ENCODE results near the gene FBN2. TPM values are rescaled to one million over a fixed set of nuclear protein-coding genes. Genes with fewer than 3 reads are reported as not detected.

Gene FBN2
- not detected in 2 replicates for total RNA-seq

DNA sequence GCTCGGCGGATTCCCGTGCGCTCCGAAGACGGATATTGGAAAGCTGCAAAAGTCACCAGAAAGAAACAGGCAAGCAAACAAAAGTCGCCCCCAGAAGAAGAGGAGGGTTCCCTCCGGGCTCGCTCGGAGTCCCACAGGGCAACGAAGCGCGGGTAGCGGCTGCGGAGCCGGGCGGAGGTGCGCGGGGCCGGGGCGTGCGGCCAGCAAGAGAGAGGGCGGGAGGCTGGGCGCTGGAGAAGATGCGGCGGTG lies at the start of gene FBN2:
Gene FBN2, minus strand, starts transcription at position 246 of the 250 bp plus-strand sequence. CDS start 642 bp downstream, outside the sequence.
- intact Hi-C loops (cut with micrococcal nuclease): no loop called here

DNA sequence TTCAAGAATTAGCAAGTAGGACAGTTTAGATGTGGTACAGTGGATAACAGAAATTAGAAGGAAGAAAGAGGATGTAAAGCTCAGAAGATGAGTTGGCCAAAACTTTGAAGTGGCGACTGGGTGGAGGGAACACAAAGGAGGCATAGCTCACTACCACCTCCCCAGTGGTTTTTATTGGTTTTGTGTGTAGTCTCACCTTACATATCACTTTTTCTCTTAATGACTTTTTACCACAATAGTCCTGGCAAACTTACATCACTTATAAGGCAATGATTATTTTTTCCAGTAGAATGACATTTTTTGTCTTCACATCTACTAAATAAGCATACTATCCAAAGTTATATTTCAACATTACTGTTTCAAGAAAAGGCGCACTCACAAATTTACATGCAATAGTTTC lies 49.2 kb upstream of the FBN2 start:
- intact Hi-C loops (cut with micrococcal nuclease): no loop called here

DNA sequence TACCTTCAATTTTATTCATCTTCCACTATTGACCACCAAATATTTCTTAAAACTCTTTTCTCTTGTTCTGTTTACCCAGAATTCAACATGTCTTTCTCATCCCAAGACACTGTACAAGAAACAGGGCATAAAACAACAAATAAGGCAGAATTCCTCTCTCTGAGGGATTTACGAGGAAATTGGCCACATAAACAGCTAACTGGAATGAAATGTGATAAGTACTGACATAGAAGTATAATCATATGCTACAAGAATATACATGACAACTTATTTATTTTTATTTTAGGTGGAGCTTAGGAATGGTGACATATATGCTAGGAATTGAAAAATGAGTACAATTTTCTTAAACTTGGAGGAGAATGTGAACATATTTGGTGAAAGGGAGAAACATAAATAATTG lies 48.8 kb upstream of the FBN2 start:
- intact Hi-C loops (cut with micrococcal nuclease): no loop called here

DNA sequence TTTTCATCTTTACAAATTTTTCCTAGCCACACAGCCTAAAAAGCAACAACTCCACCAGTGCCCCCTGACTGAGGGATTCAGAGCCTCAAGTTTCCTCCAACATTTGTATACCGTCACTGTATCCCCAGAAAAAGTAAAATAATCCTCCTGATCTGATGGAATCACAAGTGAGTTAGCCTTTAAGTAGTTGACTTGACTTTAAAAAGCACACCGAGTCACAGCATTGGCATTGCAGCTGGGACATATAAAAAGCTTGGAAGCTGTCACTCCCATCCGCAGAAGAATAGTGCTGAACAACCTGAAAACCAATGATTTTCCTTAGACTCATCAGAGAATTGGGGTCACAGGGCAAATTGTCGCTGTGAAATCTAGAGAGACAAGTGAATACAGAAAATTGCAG lies 41.6 kb upstream of the FBN2 start:
- intact Hi-C loops (cut with micrococcal nuclease): no loop called here

DNA sequence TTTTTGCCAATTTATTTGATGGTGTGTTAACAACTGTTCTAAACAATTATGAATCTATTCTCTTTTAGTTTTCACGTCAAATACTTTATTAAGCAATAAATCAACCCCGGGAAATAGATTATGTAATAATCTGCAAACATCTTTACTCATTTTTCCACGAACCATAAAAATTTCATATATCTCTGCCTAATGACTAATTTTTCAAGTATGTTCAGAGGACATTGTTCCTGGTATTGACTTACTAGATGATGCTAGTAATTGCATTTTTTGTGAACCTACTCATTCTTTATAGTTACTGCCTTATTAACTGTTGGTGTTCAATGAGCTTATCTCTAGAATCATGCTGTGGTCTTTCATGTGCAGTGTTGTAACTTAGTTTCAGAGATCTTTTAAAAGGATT lies 41.0 kb upstream of the FBN2 start:
- intact Hi-C loops (cut with micrococcal nuclease): no loop called here

DNA sequence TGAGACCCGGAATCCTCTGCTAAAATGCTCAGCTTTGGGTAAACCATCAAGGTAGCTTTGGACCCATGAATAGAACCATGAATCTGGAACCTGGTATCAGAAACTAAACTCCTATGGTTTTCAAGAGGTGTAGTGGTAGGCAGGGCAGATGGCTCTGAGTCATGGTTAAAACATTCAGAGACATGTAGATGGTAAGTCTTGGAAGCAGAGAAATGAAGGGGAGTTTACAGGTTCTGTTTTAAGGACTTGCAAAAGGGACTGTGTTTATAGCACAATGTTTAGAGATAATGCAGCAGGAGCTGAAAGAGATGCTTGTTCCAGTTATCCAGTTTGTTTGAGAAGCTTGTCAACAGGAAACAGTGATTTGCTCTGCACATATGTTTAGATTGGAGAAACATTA lies 36.0 kb upstream of the FBN2 start:
- intact Hi-C loops (cut with micrococcal nuclease): no loop called here

DNA sequence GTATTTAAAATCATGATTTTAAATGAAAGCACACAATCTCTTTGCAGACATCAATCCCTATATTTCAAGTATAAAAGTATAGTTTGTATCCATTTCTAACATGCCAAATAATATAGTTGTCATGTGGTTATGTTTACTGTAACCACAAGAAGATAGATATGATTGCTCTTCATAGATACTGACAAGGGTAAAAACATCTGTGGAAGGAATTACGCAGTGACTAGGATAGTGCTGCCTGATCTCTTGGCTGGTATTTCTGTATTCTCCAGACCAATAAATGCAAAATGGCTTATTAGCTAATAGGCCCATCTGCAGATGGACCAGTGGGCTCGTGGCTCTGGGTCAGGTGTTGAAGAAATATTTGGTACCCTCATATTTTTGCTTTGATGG lies 34.9 kb upstream of the FBN2 start:
- intact Hi-C loops (cut with micrococcal nuclease): no loop called here

DNA sequence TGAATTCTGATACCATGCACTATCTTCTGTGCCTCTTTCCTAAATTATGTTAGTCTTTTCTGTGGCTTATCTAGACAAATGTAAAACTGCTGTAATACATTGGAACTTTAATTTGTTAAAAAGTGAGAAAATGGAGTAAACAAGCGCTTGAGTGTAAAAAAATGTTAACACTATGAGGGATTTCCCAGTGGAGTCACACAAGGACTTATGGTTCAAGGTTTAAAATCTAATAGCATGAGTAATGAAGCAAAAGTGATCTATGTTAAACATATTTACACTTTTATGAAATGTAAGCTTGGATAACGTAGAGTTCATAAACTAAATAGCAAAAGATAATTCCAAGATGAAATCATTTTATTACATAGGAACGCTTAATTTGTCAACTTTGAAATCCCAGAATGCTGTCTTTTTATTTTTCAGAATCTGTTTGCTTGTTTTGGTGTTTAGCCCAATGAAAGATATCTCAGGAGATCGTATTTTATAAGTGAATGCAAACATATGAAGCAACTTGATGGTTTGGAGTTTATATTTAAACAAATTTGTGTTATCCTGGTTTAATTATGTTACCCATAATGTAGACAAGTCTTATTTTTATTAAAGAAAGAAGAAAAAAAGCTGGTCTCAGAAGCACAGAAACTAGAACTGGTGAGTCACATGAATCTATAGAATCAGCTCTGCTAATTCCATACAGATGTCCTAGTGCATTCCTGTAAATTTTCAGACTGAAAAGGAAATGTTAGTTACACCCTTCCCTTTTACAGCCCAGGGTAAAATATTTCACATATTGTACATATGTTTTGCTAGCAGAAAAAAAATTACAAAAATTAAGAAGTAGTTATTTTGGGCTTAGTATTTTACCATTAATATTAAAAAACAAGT lies 34.2 kb upstream of the FBN2 start:
- intact Hi-C loops (cut with micrococcal nuclease): no loop called here

DNA sequence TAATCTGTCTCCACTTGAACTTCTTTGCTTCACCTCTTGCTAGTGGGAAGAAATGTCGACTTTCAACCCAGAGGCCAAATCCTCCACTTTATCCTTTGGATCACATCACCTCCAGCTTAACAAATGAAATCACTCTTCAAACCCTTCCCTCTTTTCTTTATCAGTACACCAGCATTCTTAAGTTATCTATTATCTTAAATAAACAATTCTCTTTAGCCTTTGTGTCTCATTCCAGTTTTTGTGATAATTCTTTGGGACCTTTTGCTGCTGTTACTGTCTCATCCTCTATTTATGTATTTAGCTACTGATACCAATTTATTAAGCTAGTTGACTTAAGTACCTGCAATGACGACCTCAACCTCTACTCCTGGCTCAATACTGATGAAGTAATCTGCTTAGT lies 28.1 kb upstream of the FBN2 start:
- intact Hi-C loops (cut with micrococcal nuclease): no loop called here

DNA sequence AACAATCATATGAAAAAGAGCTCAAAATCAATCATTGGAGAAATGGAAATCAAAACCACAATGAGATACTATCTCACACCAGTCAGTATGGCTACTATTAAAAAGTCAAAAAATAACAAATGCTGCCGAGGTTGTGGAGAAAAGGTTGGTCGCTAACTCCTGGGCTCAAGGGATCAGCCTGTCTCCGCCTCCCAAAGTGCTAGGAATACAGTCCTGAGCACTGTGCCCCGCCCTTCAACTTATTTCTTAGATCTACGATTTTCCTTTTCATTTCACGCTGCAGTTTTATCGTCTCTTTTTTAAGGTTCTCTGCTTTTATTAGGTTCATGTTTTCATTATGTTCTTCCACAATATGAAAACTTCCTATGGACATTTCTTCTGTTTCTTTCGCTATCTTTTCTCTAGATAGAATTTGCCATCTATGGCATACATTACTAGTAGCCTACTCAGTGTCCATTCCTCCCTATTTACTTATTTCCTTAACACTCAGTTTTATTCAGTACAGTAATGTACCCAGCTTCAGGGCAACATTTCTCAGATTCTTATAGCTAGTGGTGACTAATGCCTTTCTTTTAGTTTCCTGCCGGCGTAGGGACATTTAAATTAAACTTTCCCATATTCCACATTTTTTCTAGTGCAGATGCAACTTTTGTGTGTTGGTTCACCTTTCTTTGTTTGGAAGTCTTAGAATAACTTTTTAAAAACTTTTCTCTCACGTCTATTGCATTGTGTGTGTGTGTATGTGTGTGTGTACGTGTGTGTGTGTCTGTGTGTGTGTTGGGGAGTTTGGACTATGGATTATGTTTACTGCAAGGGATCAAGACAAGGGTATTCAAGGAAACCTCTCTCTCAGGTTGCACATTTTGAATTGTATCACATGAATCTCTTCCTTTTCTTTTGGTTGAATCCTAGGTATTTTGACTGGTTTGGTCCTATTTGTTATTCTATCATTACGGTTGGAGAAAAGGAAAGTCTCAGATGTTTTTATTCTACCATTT lies 21.6 kb upstream of the FBN2 start:
- intact Hi-C loops (cut with micrococcal nuclease): no loop called here

DNA sequence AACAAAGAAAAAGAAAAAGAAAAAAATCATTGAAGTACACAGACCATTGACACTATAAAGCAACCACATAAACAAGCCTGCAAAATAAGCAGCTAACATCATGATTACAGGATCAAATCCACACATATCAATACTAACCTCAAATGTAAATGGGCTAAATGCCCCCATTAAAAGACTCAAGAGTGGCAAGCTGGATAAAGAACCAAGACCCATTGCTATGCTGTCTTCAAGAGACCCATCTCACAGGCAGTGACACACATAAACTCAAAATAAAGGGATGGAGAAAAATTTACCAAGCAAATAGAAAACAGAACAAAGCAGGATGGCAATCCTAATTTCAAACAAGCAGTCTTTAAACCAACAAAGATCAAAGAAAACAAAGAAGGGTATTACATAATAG lies 15.7 kb upstream of the FBN2 start:
- intact Hi-C loops (cut with micrococcal nuclease): loop anchor here (5.0 kb wide), 1 partner anchor 831 kb away; no protein-coding TSS in a partner anchor

DNA sequence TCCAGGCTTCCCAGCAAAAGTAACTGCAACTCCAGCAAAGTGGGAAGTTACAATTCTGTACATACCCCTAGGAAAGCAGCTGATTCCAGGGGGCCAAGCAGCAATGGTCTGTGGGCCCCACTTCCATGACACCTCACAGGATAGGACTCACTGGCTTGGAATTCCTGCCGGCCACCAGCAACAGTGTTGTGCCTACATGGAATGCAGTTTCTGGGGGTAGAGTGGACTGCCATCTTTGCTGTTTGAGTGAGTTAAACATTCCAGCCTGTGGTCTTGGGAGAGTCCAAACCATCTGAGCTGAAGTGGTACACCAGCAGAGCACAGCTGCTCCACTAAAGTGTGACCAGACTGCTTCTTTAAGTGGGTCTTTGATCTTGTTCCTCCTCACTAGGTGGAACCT lies 13.4 kb upstream of the FBN2 start:
- intact Hi-C loops (cut with micrococcal nuclease): loop anchor here (5.0 kb wide), 1 partner anchor 829 kb away; no protein-coding TSS in a partner anchor

DNA sequence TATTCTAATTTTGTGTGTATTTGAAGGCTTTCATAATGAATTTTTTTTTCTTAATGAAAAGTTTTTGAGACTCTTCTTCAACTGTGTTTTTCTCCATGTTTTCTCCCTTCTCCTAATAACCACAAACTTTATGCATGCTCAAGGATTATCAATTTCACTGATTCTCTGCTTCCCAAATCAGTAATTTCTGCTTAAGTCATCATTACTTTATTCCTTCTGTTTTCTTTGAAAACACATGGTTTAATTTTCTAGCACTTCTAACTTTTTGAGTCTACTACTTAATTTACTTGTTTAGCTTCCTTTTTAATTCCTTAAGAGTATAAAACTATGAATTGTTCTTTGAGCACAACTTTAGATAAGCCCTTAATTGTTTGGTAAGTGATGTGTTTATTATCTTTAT lies 11.5 kb upstream of the FBN2 start:
- intact Hi-C loops (cut with micrococcal nuclease): no loop called here

DNA sequence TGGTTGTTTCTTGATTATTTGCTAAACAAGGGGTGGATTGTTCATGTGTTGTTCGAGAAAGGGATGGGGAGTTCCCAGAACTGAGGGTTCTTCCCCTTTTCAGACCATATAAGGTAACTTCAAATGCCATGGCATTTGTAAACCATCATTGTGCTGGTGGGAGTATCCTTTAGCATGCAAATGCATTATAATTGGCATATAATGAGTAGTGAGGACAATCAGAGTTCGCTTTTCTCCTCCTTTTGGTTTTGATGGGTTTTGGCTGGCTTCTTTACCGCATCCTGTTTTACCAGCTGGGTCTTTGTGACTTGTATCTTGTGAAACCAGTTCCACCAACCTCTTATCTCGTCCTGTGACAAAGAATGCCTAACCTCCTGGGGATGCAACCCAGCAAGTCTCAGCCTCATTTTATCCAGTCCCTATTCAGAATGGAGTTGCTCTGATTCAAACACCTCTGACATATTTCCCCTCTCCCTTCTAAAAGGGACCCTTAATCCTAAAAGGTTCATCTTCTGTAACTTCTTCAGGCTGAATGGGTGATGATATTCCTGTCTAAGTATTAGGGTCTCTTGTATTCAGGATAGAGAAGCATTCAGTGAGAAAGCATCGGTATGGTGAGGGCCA lies 8.7 kb upstream of the FBN2 start:
- intact Hi-C loops (cut with micrococcal nuclease): no loop called here

DNA sequence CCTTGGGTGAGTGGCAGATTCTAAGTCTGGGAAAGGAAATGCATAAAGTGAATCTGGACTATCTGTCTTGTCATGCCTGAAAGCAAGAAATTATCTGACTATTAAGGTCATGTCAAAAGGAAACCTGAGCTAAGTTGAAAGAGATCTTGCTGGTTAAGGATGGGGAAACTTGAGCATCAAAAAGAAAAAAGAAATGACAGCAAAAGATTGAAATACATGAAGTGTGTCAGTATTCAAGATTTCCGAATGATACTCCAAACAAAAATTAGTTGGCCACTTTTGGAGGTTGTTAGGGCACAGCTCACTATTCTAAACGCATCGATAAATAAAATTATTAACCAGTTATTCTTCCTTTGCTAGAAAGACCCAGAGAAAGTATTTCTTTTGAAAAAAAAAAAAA lies 3.3 kb upstream of the FBN2 start:
- intact Hi-C loops (cut with micrococcal nuclease): no loop called here

DNA sequence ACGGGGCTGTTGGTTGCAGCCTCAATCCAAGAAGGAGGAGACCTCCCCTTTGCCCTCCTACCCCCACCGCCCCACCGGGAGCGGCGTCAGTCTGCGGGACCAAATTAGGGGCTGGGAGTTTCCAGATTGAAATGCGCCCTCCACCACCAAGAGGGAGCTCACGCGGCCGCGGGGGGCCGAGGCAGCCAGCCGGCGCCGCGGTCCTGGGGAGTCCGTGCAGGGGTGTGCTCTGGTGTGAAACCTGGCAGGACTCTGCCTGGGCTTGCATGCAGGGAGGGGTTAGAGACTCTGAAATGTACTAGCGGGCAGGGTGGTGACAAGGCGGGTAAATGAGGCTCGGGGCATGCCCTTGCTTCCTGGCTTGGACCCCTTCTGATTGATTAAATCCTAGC lies 989 bp upstream of the FBN2 start:
- intact Hi-C loops (cut with micrococcal nuclease): no loop called here

DNA sequence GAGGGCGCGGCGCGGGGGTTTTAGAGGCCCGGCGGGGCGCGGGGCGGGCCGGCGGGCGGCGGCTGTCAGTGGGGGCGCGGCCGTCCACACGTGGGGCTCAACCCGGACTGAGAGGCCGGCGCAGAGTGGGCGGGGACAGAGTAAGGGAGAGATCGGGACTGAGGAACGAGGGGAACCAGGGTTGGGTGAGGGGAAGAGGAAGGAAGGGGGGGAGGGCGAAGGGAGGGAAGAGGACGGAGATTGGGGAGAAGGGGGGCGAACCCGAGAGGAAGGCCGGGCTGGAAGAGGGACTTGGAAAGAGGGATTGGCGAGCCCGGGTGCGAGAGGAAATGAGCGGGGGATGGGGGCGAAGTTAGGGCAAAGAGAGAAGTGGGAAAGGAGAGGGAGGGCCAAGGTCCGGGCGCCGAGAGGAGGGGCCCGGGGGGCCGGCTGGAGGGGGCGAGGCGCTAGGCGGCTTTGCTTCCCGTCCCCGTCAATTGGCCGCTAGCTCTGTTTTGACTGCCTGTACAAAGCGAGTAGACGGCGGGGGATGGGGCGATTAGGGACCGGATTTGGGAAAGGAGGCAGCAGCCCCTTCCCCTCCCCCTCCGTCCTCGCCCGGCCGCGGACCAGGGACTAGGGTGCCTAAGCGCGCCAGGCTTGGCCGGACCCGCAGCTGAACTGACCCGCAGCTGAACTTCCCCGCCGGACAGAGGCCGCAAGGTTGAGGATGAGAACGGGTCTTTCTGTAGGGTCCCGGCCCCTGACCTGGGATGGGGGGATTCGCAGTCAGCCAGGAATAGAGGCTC lies 399 bp upstream of the FBN2 start:
- intact Hi-C loops (cut with micrococcal nuclease): no loop called here

DNA sequence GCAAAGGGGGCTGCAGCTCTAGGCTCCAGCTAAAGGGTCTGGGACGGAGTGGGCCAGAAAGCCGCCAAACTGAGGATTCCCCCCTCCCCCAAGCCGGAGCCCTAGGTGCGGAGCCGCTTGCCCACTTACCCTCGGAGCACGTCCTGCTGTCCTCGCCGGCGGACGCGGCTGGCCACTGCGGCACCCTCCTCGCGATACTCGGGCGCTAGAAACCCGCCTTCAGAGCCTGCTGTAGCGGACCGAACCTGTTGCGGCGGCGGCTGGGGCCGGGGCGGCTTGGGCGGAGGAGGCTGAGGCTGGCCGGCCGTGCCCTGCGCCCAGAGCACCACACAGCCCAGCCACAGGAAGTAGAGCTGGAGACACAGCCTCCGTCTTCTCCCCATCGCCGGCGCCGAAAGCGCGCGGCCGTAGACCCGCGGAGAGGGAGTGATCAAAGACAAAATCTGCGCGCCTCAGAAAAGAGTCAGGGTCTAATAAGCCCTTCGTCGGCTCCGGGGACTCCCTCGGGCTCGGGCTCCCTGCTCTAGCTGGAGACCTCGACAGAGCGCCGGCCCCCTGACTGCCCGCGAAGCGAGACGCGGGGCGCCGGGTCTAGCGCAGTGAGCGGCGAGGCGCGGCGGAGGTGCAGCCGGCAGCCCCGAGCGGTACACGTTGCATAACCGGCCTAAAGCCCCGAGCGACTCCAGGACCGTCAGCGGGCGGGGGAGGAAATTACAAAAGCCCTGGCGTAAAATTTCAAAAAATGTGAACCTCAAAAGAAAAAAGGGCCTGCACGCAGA lies 635 bp downstream of the FBN2 start:
- intact Hi-C loops (cut with micrococcal nuclease): no loop called here

DNA sequence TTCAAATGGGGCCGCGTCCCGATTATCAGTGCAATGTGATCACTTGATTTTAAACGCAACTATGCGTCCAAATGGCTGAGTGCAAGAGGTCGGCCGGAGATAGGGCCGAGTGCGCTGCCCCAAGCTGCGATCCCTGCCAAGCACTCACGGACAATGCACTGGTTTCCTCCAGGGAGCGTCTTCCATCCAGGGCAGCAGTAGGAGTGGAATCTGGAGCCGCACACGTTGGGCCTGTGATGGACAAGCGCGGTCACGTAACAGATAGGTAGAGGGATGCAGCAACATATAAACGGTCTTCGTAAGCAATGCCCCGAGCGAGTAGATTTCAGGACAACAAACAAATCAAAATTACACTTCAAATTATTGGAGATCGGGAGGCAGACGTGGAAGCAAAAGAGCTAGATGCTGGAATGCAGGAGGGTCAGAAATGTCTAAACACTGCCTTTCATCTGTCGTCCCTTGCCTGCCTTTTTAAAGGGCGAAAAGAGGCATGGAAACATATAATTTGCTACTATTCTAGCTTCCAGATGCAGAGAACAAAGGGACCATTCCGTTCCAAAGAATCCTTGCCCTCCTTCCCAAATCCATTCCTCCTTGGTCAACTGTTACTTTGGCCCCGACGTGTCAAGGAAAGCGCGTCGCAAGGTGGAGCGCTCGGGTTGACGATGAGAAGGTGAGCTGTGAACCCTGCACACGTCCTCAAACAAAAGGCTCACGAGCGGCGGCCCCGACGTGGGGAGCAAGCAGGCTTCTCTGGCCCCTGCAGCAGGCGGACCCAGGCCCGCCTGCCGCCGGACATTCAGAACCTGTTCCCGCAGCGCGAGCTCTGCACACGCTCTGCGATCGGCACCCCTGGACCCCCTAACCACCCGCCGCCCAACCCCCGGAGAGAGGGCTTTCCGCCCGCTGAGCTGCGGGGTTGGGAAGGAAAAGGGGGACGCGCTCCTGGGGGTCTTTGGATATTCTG lies 1.5 kb downstream of the FBN2 start:
- intact Hi-C loops (cut with micrococcal nuclease): no loop called here
